GM06990 (cell line): ENCODE data around the gene VAV2.

ENCODE experiments used
- DNase-seq: peaks from one replicate; pipeline ENCODE4 v3.0.0-alpha.2; 2011; ENCODE audit not compliant: insufficient read length; ENCODE audit errors: extremely low read depth
- H3K27me3 ChIP-seq: replicated peaks from 2 replicates; pipeline ENCODE4 v1.6.0; 2011; ENCODE audit warnings: low read length; ENCODE audit not compliant: control insufficient read depth, insufficient read depth
- H3K36me3 ChIP-seq: 2 replicates; pipeline ENCODE4 v1.5.1; 2011; ENCODE audit warnings: low read length; ENCODE audit not compliant: control insufficient read depth, insufficient read depth
- H3K4me3 ChIP-seq: replicated peaks from 2 replicates; pipeline ENCODE4 v1.5.1; 2011; ENCODE audit warnings: low read depth, mild to moderate bottlenecking, control low read depth, low read length
- TF ChIP-seq, protein P1 (sequence below): IDR thresholded peaks from 2 replicates; pipeline ENCODE4 v1.5.1; 2011; ENCODE audit warnings: low read length, control low read depth, mild to moderate bottlenecking, inconsistent platforms; ENCODE audit not compliant: insufficient read depth, poor library complexity, severe bottlenecking

The VAV2 gene

DNA sequence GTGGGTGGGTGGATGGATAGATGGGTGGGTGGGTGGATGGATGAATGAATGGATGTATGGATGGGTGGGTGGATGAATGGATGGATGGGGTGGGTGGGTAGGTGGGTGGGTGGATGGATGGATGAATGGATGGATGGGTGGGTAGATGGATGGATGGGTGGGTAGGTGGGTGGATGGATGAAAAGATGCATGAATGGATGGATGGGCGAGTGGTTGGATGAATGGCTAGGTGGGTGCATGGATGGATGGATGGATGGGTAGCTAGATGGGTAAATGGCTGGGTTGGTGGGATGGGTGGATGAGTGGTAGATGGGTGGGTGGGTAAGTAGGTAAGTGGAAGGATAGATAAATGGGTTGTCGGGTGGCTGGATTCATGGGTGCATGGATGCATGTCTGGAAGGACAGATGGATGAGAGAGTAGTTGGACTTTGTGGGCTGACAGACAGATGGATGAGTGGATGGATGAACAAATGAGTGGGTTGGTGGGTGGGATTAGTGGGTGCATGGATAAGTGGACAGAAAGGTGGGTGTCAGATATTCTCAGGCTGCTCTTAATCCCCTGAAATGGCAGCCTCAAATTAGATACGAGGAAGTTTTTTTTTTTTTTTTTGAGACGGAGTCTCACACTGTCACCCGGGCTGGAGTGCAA is 153.1 kb downstream of the VAV2 start:
- Histone ChIP-seq H3K4me3 (no peak overlapping the region), H3K27me3 (no peaks in the 10 kb centered on the region), H3K36me3 (peaks cover 2% of the 10 kb centered on the region)
- TF ChIP-seq, protein P1, sequence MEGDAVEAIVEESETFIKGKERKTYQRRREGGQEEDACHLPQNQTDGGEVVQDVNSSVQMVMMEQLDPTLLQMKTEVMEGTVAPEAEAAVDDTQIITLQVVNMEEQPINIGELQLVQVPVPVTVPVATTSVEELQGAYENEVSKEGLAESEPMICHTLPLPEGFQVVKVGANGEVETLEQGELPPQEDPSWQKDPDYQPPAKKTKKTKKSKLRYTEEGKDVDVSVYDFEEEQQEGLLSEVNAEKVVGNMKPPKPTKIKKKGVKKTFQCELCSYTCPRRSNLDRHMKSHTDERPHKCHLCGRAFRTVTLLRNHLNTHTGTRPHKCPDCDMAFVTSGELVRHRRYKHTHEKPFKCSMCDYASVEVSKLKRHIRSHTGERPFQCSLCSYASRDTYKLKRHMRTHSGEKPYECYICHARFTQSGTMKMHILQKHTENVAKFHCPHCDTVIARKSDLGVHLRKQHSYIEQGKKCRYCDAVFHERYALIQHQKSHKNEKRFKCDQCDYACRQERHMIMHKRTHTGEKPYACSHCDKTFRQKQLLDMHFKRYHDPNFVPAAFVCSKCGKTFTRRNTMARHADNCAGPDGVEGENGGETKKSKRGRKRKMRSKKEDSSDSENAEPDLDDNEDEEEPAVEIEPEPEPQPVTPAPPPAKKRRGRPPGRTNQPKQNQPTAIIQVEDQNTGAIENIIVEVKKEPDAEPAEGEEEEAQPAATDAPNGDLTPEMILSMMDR: no peak
- DNase-seq: no peak

DNA sequence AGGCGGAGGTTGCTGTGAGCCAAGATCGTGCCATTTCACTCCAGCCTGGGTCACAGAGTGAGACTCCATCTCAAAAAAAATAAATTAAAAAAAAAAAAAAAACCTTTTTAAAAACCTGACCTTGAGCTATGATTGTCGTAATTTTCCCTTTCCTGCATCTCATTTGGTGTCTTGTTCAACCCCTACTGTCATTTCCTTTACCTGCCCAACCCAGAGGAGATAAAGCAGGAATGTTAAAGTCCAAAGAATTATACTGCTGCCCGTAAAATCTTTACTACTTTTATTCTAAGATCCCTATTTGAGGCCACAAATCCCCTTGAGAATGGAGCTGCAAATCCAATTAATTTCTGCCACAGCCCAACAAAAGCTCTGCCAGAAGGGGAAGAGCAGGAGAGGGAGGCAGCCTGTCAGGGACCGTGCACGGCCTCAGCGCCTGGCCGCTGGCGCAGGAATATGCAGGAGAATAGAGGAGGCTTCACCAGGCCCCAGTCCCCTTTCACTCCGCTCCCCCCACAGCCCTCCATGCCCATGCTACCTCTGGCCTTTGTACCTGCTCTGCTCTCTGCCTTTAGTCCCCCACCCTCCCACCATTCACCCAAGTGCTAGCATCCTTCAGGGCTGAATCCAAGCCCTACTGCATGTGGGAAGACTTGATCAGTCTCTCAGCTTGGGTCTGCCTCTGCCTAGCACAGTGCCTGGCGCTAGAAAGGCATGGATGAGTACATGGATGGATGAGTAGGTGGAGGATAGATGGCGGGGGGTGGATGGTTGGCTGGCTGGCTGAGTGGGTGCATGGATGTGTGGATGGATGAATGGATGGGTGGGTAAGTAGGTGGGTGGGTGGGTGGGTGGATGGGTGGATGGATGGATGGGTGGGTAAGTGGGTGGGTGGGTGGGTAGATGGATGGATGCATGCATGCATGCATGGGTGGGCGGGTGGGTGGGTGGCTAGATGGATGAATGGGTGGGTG is 154.2 kb downstream of the VAV2 start:
- Histone ChIP-seq H3K4me3 (no peak overlapping the region), H3K36me3 (peaks cover 6% of the 10 kb centered on the region), H3K27me3 (no peaks in the 10 kb centered on the region)
- DNase-seq: no peak
- TF ChIP-seq, protein P1: no peak

DNA sequence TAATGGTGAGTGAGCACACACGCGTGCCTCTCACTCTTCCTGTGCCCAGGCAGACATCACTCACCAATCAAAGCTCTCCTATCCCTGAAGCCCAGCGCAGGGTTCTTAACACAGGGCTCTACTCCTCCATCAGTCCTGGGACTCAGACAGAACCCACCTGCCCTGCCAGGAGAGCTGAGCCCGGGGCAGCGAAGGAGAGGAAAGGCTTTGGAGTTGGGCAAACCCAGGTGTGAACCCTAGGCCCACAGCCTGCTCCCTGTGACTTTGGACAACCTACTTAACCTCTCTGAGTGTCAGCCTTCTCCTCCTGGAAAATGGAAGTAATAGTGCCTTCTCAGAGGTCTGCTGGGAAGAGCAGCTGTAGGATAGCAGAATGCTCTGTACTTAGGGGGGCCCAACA is 155.3 kb downstream of the VAV2 start:
- H3K27me3 ChIP-seq: no peaks in the 10 kb centered on the region
- peaks cover 10% of the 10 kb centered on the region for H3K36me3 ChIP-seq
- TF ChIP-seq, protein P1: no peak
- no peak overlapping the region for H3K4me3 ChIP-seq
- DNase-seq: no peak

DNA sequence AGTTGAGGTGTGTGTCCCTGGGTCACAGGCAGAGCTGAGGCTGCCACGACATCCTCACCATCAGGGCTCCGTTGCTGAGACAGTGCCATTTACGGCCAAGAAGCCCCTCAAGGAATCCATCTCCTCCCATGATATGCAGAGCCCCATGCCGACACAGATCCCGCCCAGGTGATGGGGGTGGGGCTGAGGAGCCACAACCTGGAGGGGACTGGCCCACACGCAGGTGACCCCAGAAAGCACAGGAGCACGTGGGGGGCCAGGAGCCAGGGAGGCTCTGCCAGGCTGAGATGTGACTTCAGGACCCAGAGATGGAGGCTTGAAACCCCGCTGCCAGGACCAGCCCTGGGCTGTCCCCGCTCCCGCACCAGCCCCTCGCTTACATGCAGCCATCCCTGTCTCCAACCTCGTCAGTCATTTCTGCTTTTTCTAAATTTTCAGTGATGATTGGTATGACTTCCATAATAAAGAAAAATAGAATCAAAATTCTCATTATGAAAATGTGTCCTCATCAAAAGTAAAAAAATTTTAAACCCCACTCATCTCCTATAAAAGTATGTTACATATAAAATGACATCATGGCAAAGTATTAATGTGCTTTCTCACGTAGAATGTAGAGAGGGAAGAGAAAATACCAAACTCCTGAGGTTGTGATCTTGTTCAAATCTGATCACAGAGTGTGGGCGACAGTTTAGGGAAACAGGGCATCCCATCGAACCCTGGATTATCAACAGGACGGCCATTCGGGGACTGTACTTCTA is 155.9 kb downstream of the VAV2 start:
- DNase-seq: no peak
- H3K36me3 ChIP-seq: peaks cover 11% of the 10 kb centered on the region
- TF ChIP-seq, protein P1: no peak
- H3K4me3 ChIP-seq: no peak overlapping the region
- no peaks in the 10 kb centered on the region for H3K27me3 ChIP-seq

DNA sequence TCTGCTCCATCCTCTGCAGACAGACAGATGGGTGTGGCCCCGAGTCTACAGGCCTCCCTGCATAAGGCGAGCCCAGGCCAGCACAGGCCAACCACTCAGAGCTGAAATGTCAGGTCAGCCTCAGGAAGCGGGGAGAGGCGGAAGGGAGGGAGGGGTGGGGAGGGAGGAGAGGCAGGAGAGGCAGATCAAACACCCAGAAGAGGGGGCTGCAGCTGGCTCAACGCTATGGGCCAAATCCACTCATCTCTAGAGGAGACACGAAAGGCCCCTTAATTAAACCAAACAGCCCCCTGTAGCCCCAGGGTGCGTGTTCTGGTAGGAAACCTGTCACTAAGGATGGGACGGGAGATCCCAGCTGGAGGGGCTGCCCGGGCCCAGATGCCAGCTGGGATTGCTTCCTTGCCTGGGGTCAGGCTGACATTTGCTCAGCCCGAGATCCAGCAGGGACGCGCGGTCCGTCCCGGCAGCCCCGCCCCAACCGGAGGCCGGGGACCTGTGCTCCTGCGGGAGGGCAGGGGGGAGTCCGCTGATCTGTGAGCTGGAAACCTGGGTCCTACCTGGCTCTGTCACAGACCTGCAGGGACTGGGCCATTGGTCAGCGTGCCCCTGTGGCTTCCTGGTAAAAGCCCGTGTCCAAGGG is 156.7 kb downstream of the VAV2 start:
- no peak overlapping the region for H3K4me3 ChIP-seq
- TF ChIP-seq, protein P1: no peak
- no peak for DNase-seq
- H3K36me3 ChIP-seq: peaks cover 11% of the 10 kb centered on the region
- no peaks in the 10 kb centered on the region for H3K27me3 ChIP-seq
